A204.1 (cell line): ENCODE measurements around the gene TSPAN8.
"Not testable (repeated sequence)": the region's sequence is repeated elsewhere in the genome, so short reads cannot be mapped to it uniquely, and the experiment has no call there.

Source experiments
- FAIRE-seq: peaks from 2 replicates; lab custom pipeline; 2012; peaks lifted over from hg19 to GRCh38; lab: Jason Lieb, UNC

Gene TSPAN8

DNA sequence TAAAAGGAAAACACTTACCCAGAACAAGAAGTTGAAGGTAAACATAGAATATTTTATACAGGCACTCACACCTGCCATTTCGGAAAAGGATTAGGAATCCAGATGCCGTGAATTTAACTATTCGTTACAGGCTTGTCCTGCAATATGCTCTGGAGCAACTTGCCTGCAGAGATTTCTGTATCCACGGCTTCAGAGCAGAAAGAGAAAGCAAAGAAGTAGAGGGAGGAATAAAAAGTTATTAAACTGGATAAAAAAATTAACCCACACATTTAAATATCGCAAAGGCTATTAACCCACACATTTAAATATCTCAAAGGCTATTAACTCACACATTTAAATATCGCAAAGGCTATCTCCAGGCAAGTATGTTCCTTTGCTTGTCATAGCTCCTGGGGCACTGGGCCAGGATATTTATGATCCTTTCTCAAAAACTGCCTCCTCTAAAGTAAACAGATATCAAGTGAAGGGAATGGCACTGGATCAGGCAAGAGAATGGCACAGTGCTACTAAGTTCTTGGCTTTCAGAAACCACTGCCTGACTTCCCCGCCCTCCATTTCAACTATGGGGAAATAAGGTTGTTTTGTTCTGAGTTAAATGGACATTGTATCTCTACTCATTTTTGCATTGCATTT is at the start of gene TSPAN8:
Gene TSPAN8, minus strand, starts transcription at position 399 of the 633 bp plus-strand sequence. Its CDS starts 321 bp downstream, at position 78.
- FAIRE-seq = no peak

DNA sequence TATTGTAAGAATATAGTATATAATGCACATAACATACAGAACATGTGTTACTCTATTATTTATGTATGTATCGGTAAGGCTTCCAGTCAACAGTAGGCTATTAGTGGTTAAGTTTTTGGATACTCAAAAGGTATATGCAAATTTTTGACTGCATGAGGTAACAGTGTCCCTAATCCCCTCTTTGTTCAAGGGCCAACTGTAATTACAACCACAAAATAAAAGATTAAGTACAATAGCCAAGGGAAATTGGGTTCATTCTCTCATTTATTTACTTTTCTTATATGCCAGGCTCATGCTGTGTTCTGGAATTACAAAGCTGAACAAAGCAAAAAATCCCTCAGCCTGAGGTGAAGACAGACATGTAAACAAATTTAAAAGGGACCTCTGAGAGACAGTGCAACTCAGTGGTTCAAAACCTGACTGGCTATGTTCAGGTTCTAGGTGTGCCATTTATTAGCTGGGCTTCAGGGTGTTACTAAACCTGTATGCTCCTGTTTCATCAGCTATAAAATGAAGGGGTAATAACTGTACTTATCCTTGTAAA is 43.4 kb upstream of the TSPAN8 start:
- FAIRE-seq = no peak

DNA sequence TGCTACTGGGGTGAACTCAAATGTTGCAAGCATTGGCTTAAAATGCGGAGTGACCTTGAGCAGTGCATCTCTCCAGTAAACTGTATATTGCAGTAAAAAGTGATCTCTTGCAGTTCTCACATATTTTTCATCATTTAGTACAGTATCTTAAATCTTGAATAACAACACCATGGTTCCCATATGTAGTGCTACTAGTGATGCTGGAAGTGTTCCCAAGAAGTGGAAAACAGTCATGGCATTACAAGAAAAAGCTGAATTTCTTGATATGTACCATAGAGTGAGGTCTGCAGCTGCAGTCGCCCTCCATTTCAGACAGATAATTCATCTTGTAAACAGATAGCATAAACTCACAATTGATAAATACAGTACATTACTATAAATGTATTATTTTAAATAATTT is 42.9 kb upstream of the TSPAN8 start:
- no peak for FAIRE-seq

DNA sequence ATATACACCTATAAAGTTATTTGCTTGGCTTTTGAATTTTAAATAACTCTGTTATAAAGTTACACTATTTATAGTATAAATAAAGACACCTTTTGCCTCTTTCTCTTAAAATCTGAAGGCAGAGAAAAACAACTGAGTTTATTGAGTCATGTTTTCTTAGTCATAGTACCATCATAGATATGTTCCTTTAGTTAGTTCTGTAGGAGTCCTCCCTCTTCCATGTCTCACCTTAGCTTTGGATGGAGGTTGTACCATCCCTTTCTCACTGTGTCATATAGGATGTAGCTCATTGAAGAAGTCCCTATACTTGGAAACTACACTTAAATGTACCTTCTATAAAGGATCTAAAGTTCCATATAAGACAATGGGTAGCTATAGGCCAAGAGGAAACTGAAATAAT is 39.7 kb upstream of the TSPAN8 start:
- no peak for FAIRE-seq

DNA sequence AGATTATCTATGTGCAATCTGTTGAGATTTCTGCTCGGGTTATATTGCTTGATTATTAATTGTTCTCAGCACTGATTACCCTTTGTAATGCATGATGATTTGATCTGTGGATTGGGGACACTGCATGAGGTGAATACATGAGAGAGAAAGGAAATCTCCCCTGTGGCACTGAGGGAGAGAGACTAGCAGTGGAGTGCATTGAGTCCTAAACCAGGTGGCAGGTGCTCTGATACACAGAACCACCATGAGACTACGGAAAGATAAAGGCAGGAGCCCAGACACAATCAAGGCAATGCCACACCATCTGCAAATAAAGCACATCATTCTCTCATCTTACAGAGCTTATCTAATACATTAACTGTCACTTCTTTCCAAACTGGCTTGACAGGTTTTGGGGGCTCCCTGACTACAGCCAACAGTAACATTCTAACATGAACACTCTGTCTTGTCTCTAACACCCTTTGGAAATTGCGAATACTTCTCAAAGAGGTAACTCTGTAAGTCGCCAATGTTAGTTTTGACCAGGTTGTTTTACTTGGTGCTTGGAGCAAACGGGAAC is 37.6 kb upstream of the TSPAN8 start:
- no peak for FAIRE-seq

DNA sequence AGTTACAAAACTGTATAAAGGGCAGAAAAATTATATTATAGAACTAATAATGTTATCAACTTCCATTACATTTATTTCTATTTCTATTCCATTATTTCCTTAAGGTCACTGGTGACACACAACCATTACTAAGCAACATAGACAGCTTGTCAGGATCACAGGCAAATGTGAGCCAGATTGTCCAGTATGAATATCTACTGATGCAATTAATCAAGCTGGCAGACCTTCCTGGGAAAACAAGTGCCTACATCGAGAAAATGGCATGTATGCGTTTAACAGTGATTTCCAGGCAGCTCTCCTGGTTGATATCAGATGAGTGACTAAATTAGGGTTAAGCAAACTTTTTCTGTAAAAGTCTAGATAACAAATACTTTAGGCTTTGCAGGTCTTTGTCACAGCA is 36.9 kb upstream of the TSPAN8 start:
- no peak for FAIRE-seq

DNA sequence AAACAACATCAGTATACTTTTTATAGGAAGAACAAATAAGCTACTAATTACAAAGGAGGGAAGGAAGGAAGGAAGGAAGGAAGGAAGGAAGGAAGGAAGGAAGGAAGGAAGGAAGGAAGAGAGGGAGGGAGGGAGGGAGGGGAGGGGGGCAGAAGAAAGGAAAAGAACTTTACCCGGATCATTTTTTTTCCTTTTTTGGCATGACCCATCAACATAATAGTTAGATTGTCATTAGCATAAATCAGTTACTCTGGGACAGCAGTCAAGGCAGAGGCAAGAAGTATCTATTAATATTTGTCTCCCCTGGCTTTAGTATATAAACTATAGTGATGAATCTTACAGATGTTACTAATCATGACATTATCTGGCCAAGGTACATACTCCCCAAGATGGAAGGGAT is 35.2 kb upstream of the TSPAN8 start:
- no peak for FAIRE-seq

DNA sequence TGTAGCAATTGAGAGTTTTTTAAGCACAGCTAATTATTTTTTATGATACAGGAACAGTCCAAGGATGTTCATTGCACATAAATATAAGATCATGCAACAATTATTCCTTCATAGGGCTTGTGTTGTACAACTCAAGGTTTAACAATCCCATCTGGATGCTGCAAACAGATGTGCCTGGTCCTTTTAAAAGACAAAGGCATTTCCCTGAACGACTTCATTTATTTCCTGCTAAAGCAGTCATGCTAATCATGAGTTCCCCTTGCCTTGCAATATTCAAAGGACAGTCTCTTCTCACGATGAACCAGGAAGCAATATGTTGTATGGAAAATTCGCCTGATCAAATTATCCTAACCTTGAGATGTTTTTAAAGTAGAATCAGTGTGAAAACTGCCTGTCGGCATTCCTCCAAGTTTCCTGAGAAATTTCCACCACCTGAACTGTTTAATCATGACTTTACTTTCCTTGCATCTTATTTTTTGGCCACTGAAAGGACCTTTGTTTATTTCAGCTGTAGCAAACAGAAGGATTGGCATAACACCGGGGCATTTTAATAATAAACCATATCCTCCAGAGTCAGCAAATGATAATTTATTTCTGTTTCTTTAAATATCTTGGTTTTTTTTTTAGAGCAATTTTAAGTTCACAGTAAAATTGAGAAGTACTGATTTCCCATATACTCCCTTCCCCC is 33.9 kb upstream of the TSPAN8 start:
- FAIRE-seq = no peak

DNA sequence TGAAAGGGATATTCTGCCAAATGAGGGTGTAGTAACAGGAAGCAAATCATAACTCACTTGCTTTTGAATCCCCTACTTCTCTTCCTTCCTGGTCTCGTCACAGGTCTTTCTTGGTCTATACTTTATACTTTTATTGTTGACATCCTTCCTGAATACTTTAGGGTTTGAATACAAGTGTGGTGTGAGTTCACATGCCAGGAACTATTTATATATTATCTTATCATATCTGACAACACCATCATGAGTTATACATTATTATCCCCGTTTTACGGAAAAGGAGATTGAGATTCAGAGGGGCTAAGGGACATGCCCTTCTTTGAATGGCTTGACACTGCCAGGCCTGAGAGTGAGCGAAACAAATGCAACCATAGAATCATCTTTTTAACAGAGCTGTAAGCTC is 33.0 kb upstream of the TSPAN8 start:
- no peak for FAIRE-seq

DNA sequence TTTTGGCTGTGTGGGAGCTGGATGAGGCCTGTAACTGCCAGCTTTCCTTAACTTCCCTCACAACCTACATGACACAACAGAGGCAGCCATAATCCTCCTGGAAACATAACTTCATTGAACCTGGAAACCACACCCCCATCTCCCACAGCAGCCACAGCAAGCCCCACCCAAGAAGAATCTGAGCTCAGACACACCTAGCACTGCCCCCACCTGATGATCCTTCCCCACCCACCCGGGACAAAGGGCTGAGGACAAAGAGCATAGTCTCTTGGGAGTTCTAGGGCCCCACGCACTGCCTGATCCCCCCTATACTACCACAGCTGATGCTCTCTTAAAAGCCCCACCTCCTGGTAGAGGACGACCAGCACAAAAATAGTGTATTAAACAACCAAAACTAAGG is 29.6 kb upstream of the TSPAN8 start:
- FAIRE-seq = no peak

DNA sequence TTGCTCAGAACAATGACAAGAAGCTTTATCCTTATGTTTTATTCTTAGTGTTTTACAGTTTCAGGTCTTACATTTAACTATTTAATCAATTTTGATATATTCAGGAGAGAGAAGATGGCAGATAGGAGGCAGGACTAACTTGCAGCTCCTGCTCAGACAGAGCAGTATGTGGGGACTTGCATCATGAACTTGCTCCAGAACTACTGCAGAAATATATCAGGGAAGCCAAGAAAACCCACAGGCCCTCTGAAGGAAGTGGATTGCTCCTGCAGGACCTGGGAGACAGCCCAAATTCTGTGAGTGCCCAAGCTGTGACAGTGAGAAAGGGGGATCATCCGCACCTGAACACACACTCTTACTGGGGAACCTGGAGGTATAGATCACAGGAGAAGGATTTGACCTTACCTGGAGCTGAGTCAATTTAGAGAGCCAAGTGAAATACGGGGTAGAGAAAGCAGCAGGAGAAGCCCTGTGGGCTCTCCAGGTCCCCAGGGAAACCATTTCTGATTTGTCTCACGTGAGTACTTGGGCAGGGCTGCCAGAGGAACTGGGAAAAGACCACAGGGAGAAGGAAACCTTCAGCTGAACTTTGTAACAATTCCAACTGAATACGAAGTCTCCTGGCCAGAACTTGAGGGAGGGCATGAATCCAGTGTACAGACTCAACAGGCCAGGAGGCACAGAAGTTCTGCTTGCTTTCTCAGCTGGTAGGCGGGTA is 28.9 kb upstream of the TSPAN8 start:
- no peak for FAIRE-seq

DNA sequence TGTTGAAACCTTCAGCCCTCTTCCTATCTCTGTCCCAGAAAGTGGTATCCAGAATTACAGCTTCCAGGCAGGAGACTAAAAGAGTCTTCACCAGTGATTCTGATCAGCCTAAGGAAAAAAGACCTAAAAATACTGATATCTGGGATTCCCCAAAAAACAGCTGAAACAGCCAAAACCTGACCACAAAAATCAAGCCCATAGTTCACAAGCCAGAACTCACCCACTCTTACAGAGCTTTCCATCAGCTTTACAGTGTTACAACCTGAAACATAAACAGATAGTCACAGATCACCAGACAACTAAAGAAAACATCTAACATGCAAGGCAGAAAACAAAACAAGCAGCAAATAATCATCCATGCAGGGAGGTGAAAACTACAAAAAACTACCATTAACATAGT is 26.0 kb upstream of the TSPAN8 start:
- FAIRE-seq = no peak

DNA sequence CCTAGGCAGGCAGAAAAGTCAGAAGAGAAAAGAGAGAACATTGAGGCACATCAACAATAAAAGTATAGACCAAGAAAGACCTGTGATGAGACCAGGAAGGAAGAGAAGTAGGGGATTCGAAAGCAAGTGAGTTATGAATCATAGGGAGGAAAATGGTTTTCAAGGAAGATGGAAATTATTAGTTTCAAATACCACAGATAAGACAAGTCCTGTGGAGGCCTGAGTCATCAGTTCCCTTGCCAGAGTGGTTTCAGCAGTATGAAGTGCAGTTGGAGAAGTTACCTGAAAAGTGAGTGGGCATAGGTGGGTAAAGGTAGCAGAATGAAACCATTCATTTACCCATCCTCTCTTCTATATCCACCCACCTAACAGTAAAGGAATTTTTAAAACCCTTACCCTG is 25.2 kb upstream of the TSPAN8 start:
- no peak for FAIRE-seq

DNA sequence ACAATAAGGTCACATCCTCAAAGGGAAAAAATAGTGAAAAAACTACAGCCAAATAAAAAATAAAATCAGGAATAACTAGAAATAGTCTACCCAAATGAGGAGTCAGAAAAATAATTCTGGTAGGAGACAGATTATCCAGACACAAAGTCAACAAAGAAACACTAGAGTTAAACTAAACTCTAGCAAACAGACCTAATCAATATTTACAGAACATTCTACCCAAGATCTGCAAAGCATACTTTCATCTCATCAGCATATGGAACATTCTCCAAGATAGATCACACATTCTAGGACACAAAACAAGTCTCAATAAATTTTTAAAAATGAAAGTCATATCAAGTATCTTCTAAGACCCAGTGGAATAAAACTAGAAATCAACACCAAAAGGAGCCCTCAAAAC is 20.4 kb upstream of the TSPAN8 start:
- no peak for FAIRE-seq

DNA sequence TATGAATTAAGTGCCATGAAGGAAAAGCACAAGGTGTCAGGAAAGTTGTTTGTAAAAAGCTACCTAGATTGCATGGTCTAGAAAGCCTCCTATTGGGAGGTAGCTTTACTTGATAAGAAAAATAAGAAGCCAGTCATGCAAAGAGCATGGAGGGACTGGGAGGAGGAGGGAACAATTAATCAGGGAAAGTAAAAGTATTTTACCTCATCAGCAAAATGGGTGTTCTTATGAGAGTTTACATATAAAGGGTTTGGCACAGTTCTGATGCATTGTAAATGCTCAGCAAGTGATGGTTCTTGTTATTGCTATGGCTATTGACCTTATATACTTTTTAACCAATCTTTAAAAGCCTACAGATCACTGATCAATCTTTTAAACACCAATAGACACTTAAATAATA is 17.0 kb upstream of the TSPAN8 start:
- no peak for FAIRE-seq

DNA sequence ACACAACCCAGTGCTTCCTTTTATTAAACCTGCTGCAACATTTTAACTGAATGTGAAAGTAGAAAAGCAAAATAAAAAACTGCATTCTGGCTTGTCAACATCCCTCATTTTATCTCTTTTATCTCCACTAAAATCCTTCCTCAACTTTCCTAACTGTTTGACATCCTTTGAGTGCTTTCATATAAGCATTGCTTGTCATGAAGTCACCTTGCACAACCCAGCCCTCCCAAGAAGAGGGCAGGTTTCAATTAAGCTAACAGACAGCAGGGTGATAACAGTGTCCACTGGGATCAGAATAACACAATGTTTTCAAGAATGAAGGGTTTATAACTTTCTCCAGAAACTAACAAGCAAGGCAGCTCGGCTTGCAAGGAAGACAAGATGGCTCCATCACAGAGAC is 16.3 kb upstream of the TSPAN8 start:
- FAIRE-seq = no peak

DNA sequence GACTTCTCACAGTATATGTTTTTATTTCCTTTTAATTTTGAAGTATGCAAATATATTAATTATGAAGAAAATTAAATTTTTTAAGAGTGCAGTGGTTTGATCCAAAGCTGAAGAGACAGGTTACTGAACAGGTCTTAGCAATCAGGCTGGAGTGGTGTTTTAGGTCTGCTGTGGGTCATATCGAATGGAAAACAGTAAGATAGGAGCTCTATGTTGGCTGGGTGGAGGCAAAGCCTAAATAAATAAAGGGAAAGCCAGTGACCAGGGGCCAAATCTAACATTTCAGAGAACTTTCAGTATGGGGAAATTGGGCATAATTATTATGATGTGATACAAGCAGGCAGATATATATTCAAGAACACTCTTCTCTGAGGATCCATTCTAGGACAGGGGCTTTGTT is 12.7 kb upstream of the TSPAN8 start:
- FAIRE-seq = no peak

DNA sequence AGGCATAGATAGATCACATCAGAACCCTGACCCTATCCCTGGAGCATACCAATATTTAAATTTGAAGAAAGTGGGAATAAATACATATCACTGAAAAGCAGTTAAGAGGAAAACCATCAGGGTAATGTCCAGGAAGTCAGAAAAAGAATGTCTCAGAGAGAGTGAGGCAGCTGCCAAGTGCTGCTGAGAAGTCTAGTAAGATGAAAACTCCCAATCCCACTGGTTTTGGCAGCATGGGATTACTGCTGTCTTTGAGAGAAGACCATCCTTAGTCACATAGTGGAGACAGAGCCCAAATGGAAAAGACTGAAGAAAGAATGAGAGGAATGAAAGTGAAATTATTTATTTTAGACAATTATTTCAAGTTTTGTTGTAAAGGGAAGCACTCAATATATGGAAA is 11.5 kb upstream of the TSPAN8 start:
- FAIRE-seq = no peak

DNA sequence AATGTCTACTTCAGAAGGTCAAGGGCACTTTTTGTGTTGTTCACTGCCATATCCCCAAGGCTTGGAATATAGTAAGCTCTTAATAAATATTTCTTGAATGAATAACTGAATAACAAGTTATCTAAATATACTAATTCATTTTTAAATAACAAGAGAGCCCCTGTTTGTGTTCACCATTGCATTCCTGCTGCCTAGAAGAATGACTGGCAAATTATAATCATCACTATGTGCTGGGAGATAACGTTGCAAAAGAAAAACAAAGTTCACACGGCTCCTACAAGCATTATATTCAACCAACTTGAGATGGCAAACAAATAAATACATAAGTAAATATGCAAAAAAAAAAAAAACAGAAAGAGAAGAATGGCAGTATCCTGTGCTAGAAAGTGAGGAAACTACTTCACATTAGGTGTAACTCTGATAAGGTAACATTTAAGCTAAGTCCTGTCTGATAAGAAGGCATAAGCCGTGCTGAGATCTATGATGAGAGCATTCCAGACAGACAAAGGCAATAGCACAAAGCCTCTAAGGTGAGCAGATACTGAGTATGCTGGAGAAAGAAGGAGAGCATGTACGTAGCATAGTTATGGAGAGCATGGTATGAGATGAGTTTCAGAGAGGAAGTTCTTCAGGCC is 9.2 kb upstream of the TSPAN8 start:
- no peak for FAIRE-seq

DNA sequence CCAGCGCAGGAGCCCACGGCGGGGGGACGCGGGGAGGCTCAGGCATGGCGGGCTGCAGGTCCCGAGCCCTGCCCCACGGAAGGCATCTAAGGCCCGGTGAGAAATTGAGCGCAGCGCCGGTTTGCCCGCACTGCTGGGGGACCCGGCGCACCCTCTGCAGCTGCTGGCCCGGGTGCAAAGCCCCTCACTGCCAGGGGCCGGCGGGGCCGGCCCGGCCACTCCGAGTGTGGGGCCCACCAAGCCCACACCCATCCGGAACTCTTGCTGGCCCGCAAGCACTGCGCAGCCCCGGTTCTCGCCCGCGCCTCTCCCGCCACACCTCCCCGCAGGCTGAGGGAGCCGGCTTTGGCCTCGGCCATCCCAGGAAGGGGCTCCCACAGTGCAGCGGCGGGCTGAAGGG is 8.5 kb upstream of the TSPAN8 start:
- no peak for FAIRE-seq

DNA sequence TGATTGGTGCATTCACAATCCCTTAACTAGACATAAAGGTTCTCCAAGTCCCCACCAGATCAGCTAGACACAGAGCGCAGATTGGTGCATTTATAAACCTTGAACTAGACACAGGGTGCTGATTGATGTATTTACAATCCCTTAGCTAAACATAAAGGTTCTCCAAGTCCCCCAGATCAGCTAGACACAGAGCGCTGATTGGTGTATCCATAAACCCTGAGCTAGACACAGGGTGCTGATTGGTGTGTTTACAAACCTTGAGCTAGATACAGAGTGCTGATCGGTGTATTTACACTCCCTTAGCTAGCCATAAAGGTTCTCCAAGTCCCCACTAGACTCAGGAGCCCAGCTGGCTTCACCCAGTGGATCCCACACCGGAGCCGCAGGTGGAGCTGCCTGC is 8.0 kb upstream of the TSPAN8 start:
- not testable (repeated sequence) for FAIRE-seq

DNA sequence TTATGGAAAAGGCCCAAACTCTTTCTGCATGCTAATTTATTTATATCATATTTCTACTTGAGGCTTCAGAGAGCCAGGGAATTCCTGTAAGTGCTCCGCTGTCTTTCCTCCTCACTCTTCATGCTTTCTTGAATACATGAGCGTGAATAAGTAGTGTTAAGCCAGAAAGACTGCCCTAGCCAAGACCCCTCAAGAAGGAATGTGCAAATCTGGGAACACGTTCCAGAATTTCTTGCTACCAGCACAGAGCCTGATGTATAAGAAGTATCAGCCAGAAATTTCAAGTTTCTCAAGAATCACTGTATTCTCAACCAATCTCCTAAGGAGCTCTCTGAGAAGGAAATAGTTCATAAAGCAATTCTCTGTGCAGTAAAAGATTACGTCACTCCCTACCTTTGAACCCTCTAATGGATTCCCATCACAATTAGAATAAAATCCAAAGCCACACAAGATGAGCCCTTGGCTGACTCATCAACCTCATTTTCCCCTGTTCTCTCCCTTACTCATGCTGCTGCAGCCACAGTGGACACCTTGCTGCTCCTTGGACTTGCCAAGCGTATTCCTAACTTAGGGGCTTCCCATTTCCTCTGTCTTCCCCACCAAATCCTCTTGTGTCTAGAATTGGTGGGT is 6.9 kb upstream of the TSPAN8 start:
- no peak for FAIRE-seq
